Measurements from ENCODE around the gene PAGE3. TPM values are rescaled to one million over a fixed set of nuclear protein-coding genes. Genes with fewer than 3 reads are reported as not detected.

The PAGE3 gene
- total and polyA plus RNA-seq, 2 of the 8 experiments (the other 6 are each of a cell fraction or from before 2014, with no cell fraction given), result not detected

GRCh38 chrX:55213381-55213780 is 51.3 kb downstream of the PAGE3 start:
- Histone ChIP-seq H3K4me3 (ENCODE audit: extremely low read depth in 1 of 4, insufficient read depth in 2 of 4, low read depth in 3 of 4, low read length in 4 of 4) (no peak overlapping the region), H3K36me3 (ENCODE audit: control insufficient read depth in 2 of 4, insufficient read depth in 4 of 4, low read length in 3 of 4) (no peaks in the 10 kb centered on the region), H2AFZ (ENCODE audit: low read length) (no peak overlapping the region), H4K20me1 (replicated peaks in 1 of 2; ENCODE audit: control insufficient read depth in 1 of 2, insufficient read depth in 2 of 2, low read length in 2 of 2) (no peaks in the 10 kb centered on the region), H3K9me3 (ENCODE audit: insufficient read depth in 2 of 2, low read depth in 1 of 2, low read length in 1 of 2) (peaks cover 3 to 14% of the 10 kb centered on the region in 2 experiments; a peak in 1 of 4 replicates), H3K23me2 (ENCODE audit: low read depth, low read length) (no peaks in the 10 kb centered on the region), H3K56ac (replicated peaks; ENCODE audit: insufficient read length, low read depth, low read length) (no peak overlapping the region), H2BK12ac (ENCODE audit: low read depth, low read length) (no peak overlapping the region), H2AK5ac (ENCODE audit: low read depth, low read length) (no peak overlapping the region), H2BK20ac (ENCODE audit: low read length) (no peak overlapping the region), H3K9ac (replicated peaks in 1 of 4; ENCODE audit: extremely low read depth in 1 of 4, low read depth in 3 of 4, low read length in 3 of 4) (no peak overlapping the region), H2BK15ac (ENCODE audit: low read length) (no peak overlapping the region), H3K23ac (ENCODE audit: insufficient read length) (no peak overlapping the region), H4K8ac (ENCODE audit: extremely low read depth, insufficient read depth, low read length) (no peak overlapping the region), H3K27ac (ENCODE audit: low read depth, low read length) (no peak overlapping the region), H3K18ac (ENCODE audit: extremely low read depth, low read length) (no peak overlapping the region), H3K14ac (ENCODE audit: insufficient read length) (no peak overlapping the region), H3K27me3 (replicated peaks in 1 of 4; ENCODE audit: control insufficient read depth in 3 of 4, extremely low read depth in 1 of 4, insufficient read depth in 3 of 4, low read length in 3 of 4) (no peaks in the 10 kb centered on the region), H3K4ac (replicated peaks; ENCODE audit: insufficient read length, low read depth, low read length) (no peak overlapping the region), H3K79me2 (ENCODE audit: control insufficient read depth in 1 of 2, insufficient read depth in 2 of 2, low read length in 2 of 2) (no peaks in the 10 kb centered on the region), H4K5ac (ENCODE audit: insufficient read length, low read depth, low read length) (no peak overlapping the region), H3K79me1 (ENCODE audit: low read depth, low read length) (no peaks in the 10 kb centered on the region), H2BK5ac (ENCODE audit: low read depth, low read length) (no peak overlapping the region), H3K4me2 (ENCODE audit: insufficient read depth in 1 of 2, low read depth in 2 of 2, low read length in 2 of 2) (no peak overlapping the region), H2BK120ac (replicated peaks; ENCODE audit: low read depth, low read length) (no peak overlapping the region), H4K91ac (replicated peaks; ENCODE audit: insufficient read length, low read length) (no peak overlapping the region), H3K4me1 (replicated peaks in 1 of 4; ENCODE audit: control insufficient read depth in 3 of 4, insufficient read depth in 4 of 4, low read length in 3 of 4) (no peaks in the 10 kb centered on the region)
- DNase-seq (ENCODE audit: low read depth in 1 of 2, low spot score in 2 of 2), result no peak
- CTCF ChIA-PET (ENCODE audit: partially characterized antibody), result no interaction called here
- WGBS, 2 experiments (ENCODE audit: extremely low coverage in 1 of 2, insufficient coverage in 1 of 2, insufficient read length in 1 of 2, insufficient replicate concordance in 2 of 2, low coverage in 1 of 2, low lambda C conversion rate in 2 of 2, missing lambda C conversion rate in 1 of 2), result 96% methylated on average over 3 of the region's 3 CpGs; no CpG with 5 or more reads in 1 of the 2 experiments
- POLR2A ChIA-PET (ENCODE audit: partially characterized antibody), result no interaction called here
- FAIRE-seq, result no peak
- TF ChIP-seq KDM1A (IDR thresholded peaks at IDR 0.05; ENCODE audit: borderline replicate concordance, low read length) (no peak), CTBP2 (IDR thresholded peaks at IDR 0.05; ENCODE audit: borderline replicate concordance, insufficient read depth, insufficient read length, low read length) (no peak), SP1 (IDR thresholded peaks at IDR 0.05; ENCODE audit: low read depth, low read length) (no peak), CBX8 (IDR thresholded peaks at IDR 0.05; ENCODE audit: borderline replicate concordance, low read depth, low read length) (no peak), SP2 (IDR thresholded peaks at IDR 0.05; ENCODE audit: low read length) (no peak), KDM5A (IDR thresholded peaks at IDR 0.05; ENCODE audit: low read length) (no peak), CEBPB (IDR thresholded peaks at IDR 0.05; ENCODE audit: low read depth, low read length) (no peak), JUND (IDR thresholded peaks at IDR 0.05; ENCODE audit: low read length) (no peak), ZNF274 (IDR thresholded peaks at IDR 0.05; ENCODE audit: borderline replicate concordance, extremely low read depth, low read length) (no peak), JUN (IDR thresholded peaks at IDR 0.05; ENCODE audit: low read depth, low read length) (no peak), CHD2 (IDR thresholded peaks at IDR 0.05; ENCODE audit: low read length) (no peak), BCL11A (IDR thresholded peaks at IDR 0.05; ENCODE audit: low read depth in 2 of 2, low read length in 2 of 2) (no peak), FOSL1 (IDR thresholded peaks at IDR 0.05; ENCODE audit: insufficient read depth, low read depth, low read length) (no peak), BRCA1 (IDR thresholded peaks at IDR 0.05; ENCODE audit: low read depth, low read length) (no peak), YY1 (IDR thresholded peaks at IDR 0.05; ENCODE audit: low read depth, low read length) (no peak)
